RWPE2 (cell line): ENCODE measurements around the gene HDGFL2.

ENCODE experiments used
- ATAC-seq: fragments of 200-7000 bp; cut with Tn5 transposase; 3 replicates; pipeline ENCODE4 v1.9.1; 2021; ENCODE audit warnings: low read depth
- DNase-seq: peaks from one replicate; pipeline ENCODE4 v3.0.0-alpha.2; 2020; ENCODE audit warnings: low spot score
- H3K27ac ChIP-seq: fragments of 450-650 bp; 2 replicates; pipeline ENCODE4 v1.5.1; 2017; ENCODE audit warnings: mild to moderate bottlenecking; ENCODE audit not compliant: poor library complexity, severe bottlenecking
- H3K27me3 ChIP-seq: fragments of 250-450 bp; sonication (Bioruptor Pico); 2 replicates; pipeline ENCODE4 v1.5.1; 2021; ENCODE audit warnings: mild to moderate bottlenecking, moderate library complexity; ENCODE audit not compliant: insufficient read depth, poor library complexity, severe bottlenecking
- H3K36me3 ChIP-seq: fragments of 250-450 bp; sonication (Bioruptor Pico); 2 replicates; pipeline ENCODE4 v1.5.1; 2020; ENCODE audit warnings: low read depth, mild to moderate bottlenecking, moderate library complexity
- H3K4me1 ChIP-seq: fragments of 250-450 bp; sonication (Bioruptor Pico); 2 replicates; pipeline ENCODE4 v1.5.1; 2021; ENCODE audit warnings: mild to moderate bottlenecking, moderate library complexity; ENCODE audit not compliant: insufficient read depth, poor library complexity, severe bottlenecking
- H3K4me3 ChIP-seq: fragments of 250-450 bp; sonication (Bioruptor Pico); 2 replicates; pipeline ENCODE4 v1.5.1; 2021; ENCODE audit warnings: mild to moderate bottlenecking, moderate library complexity; ENCODE audit not compliant: severe bottlenecking
- H3K9me3 ChIP-seq: fragments of 250-450 bp; sonication (Bioruptor Pico); 2 replicates; pipeline ENCODE4 v1.5.1; 2021; ENCODE audit warnings: mild to moderate bottlenecking, moderate library complexity; ENCODE audit not compliant: severe bottlenecking
- TF ChIP-seq, protein P1 (sequence below): fragments of 450-650 bp; IDR thresholded peaks from one replicate; pipeline ENCODE4 v1.5.1; 2017; ENCODE audit warnings: mild to moderate bottlenecking, moderate library complexity; ENCODE audit not compliant: poor library complexity, severe bottlenecking

HDGFL2 gene

DNA sequence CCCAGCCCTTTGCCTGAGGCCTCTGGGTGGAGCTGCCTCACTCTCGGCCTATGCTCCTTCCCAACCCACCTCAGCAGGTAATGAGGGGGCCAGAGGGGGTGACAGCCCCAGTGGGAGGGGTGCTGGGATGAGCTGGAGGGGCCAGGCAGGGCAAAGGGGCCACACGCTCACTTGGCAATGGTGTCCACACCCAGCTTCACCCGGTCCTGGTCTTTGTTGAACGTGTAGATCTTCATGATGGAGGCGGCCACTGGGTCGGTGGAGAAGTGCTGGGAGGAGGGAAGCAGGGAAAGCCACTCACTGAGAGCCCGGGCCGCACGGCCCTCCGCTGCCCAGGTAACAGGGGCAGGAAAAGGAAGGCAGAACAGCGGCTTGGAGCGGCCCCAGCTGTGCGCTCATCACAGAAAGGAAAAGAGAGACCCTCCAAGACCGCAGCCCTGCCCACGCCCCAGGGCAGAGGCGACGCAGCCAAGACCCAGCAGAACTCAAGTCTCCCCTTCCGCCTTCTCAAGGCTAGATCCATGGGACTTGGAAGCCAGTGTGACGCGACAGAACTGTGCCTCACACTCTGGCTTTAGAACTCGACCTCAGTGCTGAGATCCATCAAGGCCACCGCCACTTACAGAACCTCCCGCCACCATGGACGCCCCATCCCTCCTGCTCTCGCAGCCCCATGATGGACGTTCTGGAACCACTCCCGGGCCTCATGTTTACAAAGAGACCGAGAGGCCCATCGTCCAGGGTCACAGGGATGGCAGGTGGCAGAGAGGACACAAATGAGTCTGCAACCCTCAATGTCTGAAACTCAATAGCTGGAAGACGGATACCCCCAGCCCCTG lies 23.7 kb upstream of the HDGFL2 start:
- no peaks in the 10 kb centered on the region for H3K9me3 ChIP-seq
- no peaks in the 10 kb centered on the region for H3K4me1 ChIP-seq
- no peak overlapping the region for H3K27ac ChIP-seq
- no peaks in the 10 kb centered on the region for H3K27me3 ChIP-seq
- no peak overlapping the region for H3K4me3 ChIP-seq
- TF ChIP-seq, protein P1, sequence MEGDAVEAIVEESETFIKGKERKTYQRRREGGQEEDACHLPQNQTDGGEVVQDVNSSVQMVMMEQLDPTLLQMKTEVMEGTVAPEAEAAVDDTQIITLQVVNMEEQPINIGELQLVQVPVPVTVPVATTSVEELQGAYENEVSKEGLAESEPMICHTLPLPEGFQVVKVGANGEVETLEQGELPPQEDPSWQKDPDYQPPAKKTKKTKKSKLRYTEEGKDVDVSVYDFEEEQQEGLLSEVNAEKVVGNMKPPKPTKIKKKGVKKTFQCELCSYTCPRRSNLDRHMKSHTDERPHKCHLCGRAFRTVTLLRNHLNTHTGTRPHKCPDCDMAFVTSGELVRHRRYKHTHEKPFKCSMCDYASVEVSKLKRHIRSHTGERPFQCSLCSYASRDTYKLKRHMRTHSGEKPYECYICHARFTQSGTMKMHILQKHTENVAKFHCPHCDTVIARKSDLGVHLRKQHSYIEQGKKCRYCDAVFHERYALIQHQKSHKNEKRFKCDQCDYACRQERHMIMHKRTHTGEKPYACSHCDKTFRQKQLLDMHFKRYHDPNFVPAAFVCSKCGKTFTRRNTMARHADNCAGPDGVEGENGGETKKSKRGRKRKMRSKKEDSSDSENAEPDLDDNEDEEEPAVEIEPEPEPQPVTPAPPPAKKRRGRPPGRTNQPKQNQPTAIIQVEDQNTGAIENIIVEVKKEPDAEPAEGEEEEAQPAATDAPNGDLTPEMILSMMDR: no peak
- DNase-seq (no peak), ATAC-seq (no peak)
- H3K36me3 ChIP-seq: peaks cover 72% of the 10 kb centered on the region

DNA sequence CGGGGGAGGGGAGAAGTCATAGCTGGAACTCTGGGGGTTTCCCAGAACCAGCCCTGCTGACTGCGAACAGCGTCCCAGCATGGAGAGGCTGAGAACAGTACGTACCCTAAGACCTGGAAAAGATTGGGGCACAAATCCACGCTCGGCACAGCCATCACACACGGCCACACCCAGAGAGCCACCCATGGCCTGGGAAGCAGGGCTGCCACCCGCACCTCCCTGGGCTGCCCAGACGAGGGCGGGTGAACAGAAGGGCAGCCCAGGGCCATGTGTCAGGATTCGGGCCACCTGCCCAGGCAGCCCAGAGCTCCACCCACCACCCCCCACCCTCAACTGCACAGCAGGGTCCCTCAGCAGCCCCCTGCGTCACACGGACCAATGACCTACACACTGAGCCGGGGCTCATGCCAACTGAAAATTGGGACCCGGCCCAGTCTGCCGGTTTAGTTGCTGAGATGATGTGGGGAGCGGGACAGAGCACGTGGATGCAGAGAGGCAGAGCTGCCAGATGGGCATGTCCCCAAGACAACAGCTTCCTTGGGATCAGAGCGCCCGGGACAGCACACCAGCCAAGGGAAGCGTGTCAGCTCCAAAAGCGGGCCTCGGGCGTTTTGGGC lies 23.0 kb upstream of the HDGFL2 start:
- Histone ChIP-seq H3K4me1 (no peaks in the 10 kb centered on the region), H3K36me3 (peaks cover 79% of the 10 kb centered on the region), H3K27ac (no peak overlapping the region), H3K27me3 (no peaks in the 10 kb centered on the region), H3K9me3 (no peaks in the 10 kb centered on the region), H3K4me3 (no peak overlapping the region)
- ATAC-seq (no peak), DNase-seq (no peak)
- TF ChIP-seq, protein P1: no peak

- Histone ChIP-seq H3K4me1 (peaks cover under 1% of the 10 kb centered on the region), H3K9me3 (no peaks in the 10 kb centered on the region), H3K4me3 (no peak overlapping the region), H3K36me3 (peaks cover 83% of the 10 kb centered on the region), H3K27me3 (no peaks in the 10 kb centered on the region), H3K27ac (no peak overlapping the region)
- DNase-seq: no peak
- no peak for ATAC-seq
- TF ChIP-seq, protein P1: no peak
Measured at GRCh38 chr19:4449639-4450028, 22.5 kb upstream of the HDGFL2 start.

GRCh38 chr19:4452230-4452990 lies 19.7 kb upstream of the HDGFL2 start:
- H3K4me1 ChIP-seq: peaks cover 12% of the 10 kb centered on the region
- H3K9me3 ChIP-seq: no peaks in the 10 kb centered on the region
- no peak for ATAC-seq
- TF ChIP-seq, protein P1: no peak
- no peaks in the 10 kb centered on the region for H3K27me3 ChIP-seq
- peaks cover 61% of the 10 kb centered on the region for H3K36me3 ChIP-seq
- H3K27ac ChIP-seq: no peak overlapping the region
- DNase-seq: no peak
- no peak overlapping the region for H3K4me3 ChIP-seq
